ENCODE results near the gene MPC1.

DNA sequence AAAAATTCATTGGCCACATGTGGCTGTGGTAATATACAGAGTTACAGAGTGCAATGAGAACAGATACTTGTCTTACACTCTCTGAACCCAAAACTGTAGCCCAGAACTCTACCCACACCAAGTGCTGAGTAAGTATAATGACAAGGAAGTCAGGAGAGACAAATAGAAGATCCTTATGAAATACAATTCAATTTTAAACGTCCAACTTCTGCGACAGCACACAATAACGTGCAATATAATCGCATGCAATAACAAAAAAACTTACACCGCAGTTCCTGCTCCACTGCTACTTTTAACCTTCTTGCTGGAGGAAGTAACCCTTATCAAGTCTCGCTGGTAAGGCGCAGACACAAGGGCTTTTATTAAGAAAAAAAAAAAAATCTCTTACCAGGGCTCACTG lies 41.3 kb downstream of the MPC1 start:
- TF ChIP-seq, protein P1, sequence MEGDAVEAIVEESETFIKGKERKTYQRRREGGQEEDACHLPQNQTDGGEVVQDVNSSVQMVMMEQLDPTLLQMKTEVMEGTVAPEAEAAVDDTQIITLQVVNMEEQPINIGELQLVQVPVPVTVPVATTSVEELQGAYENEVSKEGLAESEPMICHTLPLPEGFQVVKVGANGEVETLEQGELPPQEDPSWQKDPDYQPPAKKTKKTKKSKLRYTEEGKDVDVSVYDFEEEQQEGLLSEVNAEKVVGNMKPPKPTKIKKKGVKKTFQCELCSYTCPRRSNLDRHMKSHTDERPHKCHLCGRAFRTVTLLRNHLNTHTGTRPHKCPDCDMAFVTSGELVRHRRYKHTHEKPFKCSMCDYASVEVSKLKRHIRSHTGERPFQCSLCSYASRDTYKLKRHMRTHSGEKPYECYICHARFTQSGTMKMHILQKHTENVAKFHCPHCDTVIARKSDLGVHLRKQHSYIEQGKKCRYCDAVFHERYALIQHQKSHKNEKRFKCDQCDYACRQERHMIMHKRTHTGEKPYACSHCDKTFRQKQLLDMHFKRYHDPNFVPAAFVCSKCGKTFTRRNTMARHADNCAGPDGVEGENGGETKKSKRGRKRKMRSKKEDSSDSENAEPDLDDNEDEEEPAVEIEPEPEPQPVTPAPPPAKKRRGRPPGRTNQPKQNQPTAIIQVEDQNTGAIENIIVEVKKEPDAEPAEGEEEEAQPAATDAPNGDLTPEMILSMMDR (IDR thresholded peaks at IDR 0.05; ENCODE audit: low read length) = no peak
- TF ChIP-seq EZH2phosphoT487 (IDR thresholded peaks at IDR 0.05; ENCODE audit: low read length) = no peak
